Activated CD8-positive, alpha-beta T cell treated with anti-CD3 and anti-CD28 coated beads, Interleukin-2, amount 10 ng/mL, durations not matched to agents 7 days and 5 days (primary cell): Measurements from ENCODE around the gene ACAD11. TPM values are rescaled to one million over a fixed set of nuclear protein-coding genes. Genes with fewer than 3 reads are reported as not detected.

Source experiments
- ATAC-seq: fragments of 150-1000 bp; cut with Tn5 transposase; one replicate; pipeline ENCODE4 v1.10.0; 2021; ENCODE audit warnings: moderate library complexity
- CTCF ChIA-PET: fragments of 350-600 bp; sonication (Branson Sonifier 250); formaldehyde crosslinking; loops from one replicate; lab custom pipeline; 2021; ENCODE audit warnings: antibody characterized with exemption; lab: Charles Lee
- POLR2A ChIA-PET: fragments of 350-600 bp; sonication (Branson Sonifier 250); formaldehyde crosslinking; loops from one replicate; lab custom pipeline; 2021; ENCODE audit warnings: antibody characterized with exemption; lab: Charles Lee
- DNase-seq: peaks from one replicate; pipeline ENCODE4 v3.0.0-alpha.2; 2020
- H3K27ac Mint-ChIP-seq: one replicate; pipeline ENCODE4 v1.8.0; 2021; ENCODE audit warnings: mild to moderate bottlenecking, mixed read lengths
- H3K27me3 Mint-ChIP-seq: one replicate; pipeline ENCODE4 v1.8.0; 2021; ENCODE audit warnings: low read depth, mixed read lengths
- H3K36me3 Mint-ChIP-seq: one replicate; pipeline ENCODE4 v1.8.0; 2021; ENCODE audit warnings: low read depth, mixed read lengths
- H3K4me1 Mint-ChIP-seq: one replicate; pipeline ENCODE4 v1.8.0; 2021; ENCODE audit warnings: low read depth, mixed read lengths
- H3K4me3 Mint-ChIP-seq: one replicate; pipeline ENCODE4 v1.8.0; 2021; ENCODE audit warnings: mild to moderate bottlenecking, mixed read lengths
- H3K9me3 Mint-ChIP-seq: one replicate; pipeline ENCODE4 v1.8.0; 2022; ENCODE audit warnings: mixed read lengths; ENCODE audit not compliant: insufficient read depth
- total RNA-seq, 2 experiments: library from RNA; stranded (reverse); gene quantifications; one replicate each; pipeline ENCODE4 v1.2.3, GENCODE V29; 2021

ACAD11 gene
- total RNA-seq, 2 experiments from 2014 or later, result 11.3 to 13.7 TPM

DNA sequence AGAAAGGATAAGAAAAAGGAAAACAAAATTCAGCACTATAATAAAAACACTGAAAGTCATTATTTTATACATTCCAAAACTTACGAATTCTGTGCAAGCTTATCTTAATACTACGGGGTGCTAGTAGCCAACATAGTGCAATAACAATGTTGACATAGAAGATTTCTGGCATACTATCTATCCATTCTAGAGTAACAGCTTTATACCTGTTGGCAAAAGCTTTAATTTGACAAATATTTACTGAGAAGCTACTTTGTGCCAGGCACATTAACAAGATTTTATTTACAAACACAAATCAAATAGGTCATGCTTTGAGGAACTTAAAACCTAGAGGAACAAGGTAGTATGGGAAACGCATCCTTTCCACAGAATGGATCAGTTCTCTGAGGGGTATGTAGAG, 61.4 kb downstream of the ACAD11 start:
- no peak overlapping the region for H3K4me3 Mint-ChIP-seq
- peaks cover 15% of the 10 kb centered on the region for H3K36me3 Mint-ChIP-seq
- ATAC-seq (no peak), DNase-seq (no peak)
- H3K4me1 Mint-ChIP-seq, result peaks cover 1% of the 10 kb centered on the region
- H3K27me3 Mint-ChIP-seq, result no peaks in the 10 kb centered on the region
- CTCF ChIA-PET, result no interaction called here
- no peaks in the 10 kb centered on the region for H3K9me3 Mint-ChIP-seq
- POLR2A ChIA-PET, result no interaction called here
- H3K27ac Mint-ChIP-seq, result no peak overlapping the region

- ChIA-PET CTCF (no interaction called here), POLR2A (interaction anchor here (0.6 kb wide), 1 partner anchor 110 kb away, joined by 4 read pairs; no protein-coding TSS in a partner anchor)
Observed at GRCh38 chr3:132597660-132598059, 61.9 kb downstream of the ACAD11 start.

GRCh38 chr3:132596816-132597433, 62.7 kb downstream of the ACAD11 start, which contains the start of gene ACKR4:
TSS of gene ACKR4 (plus strand) at chr3:132597270. CDS start at chr3:132600398, 3,128 bp downstream.
- Mint-ChIP-seq H3K9me3 (no peaks in the 10 kb centered on the region), H3K4me3 (no peak within 1 kb of the TSS), H3K4me1 (peaks cover 1% of the 10 kb centered on the region), H3K36me3 (peaks cover 13% of the 10 kb centered on the region), H3K27me3 (no peaks in the 10 kb centered on the region), H3K27ac (no peak within 1 kb of the TSS)
- no peak for ATAC-seq
- ChIA-PET POLR2A (interaction anchor here (0.6 kb wide), 1 partner anchor 111 kb away, joined by 4 read pairs; no protein-coding TSS in a partner anchor), CTCF (no interaction called here)
- no peak for DNase-seq

More at GRCh38 chr3:132597660-132598059, 61.9 kb downstream of the ACAD11 start:
- DNase-seq, result no peak
- no peaks in the 10 kb centered on the region for H3K27me3 Mint-ChIP-seq
- H3K36me3 Mint-ChIP-seq, result peaks cover 13% of the 10 kb centered on the region
- H3K4me1 Mint-ChIP-seq, result peaks cover 1% of the 10 kb centered on the region
- H3K4me3 Mint-ChIP-seq, result no peak overlapping the region
- no peak for ATAC-seq
- no peaks in the 10 kb centered on the region for H3K9me3 Mint-ChIP-seq
- no peak overlapping the region for H3K27ac Mint-ChIP-seq

DNA sequence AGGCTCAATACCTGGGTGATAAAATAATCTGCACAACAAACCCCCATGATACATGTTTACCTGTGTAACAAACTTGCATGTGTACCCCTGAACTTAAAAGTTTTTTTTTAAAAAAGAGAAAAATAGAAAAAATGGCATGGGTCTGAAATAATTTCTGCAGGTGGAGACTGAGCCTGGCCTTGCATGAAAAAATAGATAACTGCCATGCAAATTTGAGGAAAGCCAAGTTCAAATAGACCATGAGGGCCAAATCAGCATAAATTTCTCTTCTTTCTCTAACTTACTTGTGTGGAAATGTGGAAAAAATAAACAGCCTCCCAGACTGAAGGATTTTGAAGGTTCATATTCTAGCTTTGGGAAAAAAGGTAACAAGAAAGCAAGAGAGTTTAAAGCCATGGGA, 63.3 kb downstream of the ACAD11 start:
- H3K9me3 Mint-ChIP-seq, result no peaks in the 10 kb centered on the region
- H3K27ac Mint-ChIP-seq, result no peak overlapping the region
- H3K4me1 Mint-ChIP-seq, result peaks cover 1% of the 10 kb centered on the region
- ChIA-PET CTCF (no interaction called here), POLR2A (no interaction called here)
- no peak for ATAC-seq
- H3K4me3 Mint-ChIP-seq, result no peak overlapping the region
- no peak for DNase-seq
- no peaks in the 10 kb centered on the region for H3K27me3 Mint-ChIP-seq
- peaks cover 13% of the 10 kb centered on the region for H3K36me3 Mint-ChIP-seq

DNA sequence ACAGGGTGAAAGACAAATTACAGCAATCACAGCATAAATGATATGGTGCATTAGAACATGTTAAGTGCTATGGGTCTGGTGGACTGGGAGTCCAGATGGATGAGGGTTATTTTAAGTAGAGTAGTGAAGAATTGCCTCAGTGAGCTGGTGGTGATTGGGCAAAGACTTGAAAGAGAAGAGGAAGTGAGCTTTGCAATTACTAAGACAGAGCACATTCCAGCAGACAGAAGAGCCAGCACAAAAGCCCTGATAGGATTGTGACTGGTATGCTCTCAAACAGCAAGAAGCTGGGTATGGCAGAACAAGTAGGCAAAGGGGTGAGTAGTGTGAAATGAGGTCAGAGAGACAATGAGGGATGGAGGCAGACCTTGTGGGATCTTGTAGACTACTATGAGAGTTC, 64.6 kb downstream of the ACAD11 start:
- Mint-ChIP-seq H3K9me3 (no peaks in the 10 kb centered on the region), H3K27ac (no peak overlapping the region)
- CTCF ChIA-PET, result no interaction called here

GRCh38 chr3:132594498-132594897, 65.1 kb downstream of the ACAD11 start:
- ATAC-seq (no peak), DNase-seq (no peak)
- peaks cover 18% of the 10 kb centered on the region for H3K36me3 Mint-ChIP-seq
- H3K4me3 Mint-ChIP-seq, result no peak overlapping the region
- H3K27ac Mint-ChIP-seq, result no peak overlapping the region
- H3K4me1 Mint-ChIP-seq, result peaks cover 1% of the 10 kb centered on the region
- CTCF ChIA-PET, result interaction anchor here (0.9 kb wide), 1 partner anchor 58 kb away, joined by 4 read pairs; no protein-coding TSS in a partner anchor
- H3K9me3 Mint-ChIP-seq, result no peaks in the 10 kb centered on the region
- H3K27me3 Mint-ChIP-seq, result no peaks in the 10 kb centered on the region
- POLR2A ChIA-PET, result no interaction called here

More for the DNA sequence above, 64.6 kb downstream of the ACAD11 start:
- Mint-ChIP-seq H3K4me3 (no peak overlapping the region), H3K36me3 (peaks cover 17% of the 10 kb centered on the region), H3K27me3 (no peaks in the 10 kb centered on the region), H3K4me1 (peaks cover 1% of the 10 kb centered on the region)
- POLR2A ChIA-PET, result no interaction called here
- DNase-seq (no peak), ATAC-seq (no peak)

GRCh38 chr3:132593947-132594323, 65.7 kb downstream of the ACAD11 start:
- no peak for ATAC-seq
- peaks cover 1% of the 10 kb centered on the region for H3K4me1 Mint-ChIP-seq
- no peak overlapping the region for H3K4me3 Mint-ChIP-seq
- no peak overlapping the region for H3K27ac Mint-ChIP-seq
- POLR2A ChIA-PET, result interaction anchor here (0.6 kb wide), 1 partner anchor 856 kb away, joined by 6 read pairs; no protein-coding TSS in a partner anchor
- no peaks in the 10 kb centered on the region for H3K9me3 Mint-ChIP-seq
- peaks cover 19% of the 10 kb centered on the region for H3K36me3 Mint-ChIP-seq
- CTCF ChIA-PET, result interaction anchor here (0.9 kb wide), 1 partner anchor 57 kb away, joined by 4 read pairs; no protein-coding TSS in a partner anchor
- no peak for DNase-seq
- no peaks in the 10 kb centered on the region for H3K27me3 Mint-ChIP-seq

GRCh38 chr3:132593241-132593946, 66.2 kb downstream of the ACAD11 start:
- Mint-ChIP-seq H3K9me3 (no peaks in the 10 kb centered on the region), H3K4me1 (peaks cover 1% of the 10 kb centered on the region), H3K4me3 (no peak overlapping the region), H3K27me3 (no peaks in the 10 kb centered on the region), H3K27ac (no peak overlapping the region), H3K36me3 (peaks cover 15% of the 10 kb centered on the region)
- DNase-seq (no peak), ATAC-seq (no peak)
- CTCF ChIA-PET, result interaction anchor here (0.8 kb wide), 1 partner anchor 57 kb away, joined by 3 read pairs; no protein-coding TSS in a partner anchor
- POLR2A ChIA-PET, result interaction anchor here (0.6 kb wide), 1 partner anchor 855 kb away, joined by 6 read pairs; no protein-coding TSS in a partner anchor

DNA sequence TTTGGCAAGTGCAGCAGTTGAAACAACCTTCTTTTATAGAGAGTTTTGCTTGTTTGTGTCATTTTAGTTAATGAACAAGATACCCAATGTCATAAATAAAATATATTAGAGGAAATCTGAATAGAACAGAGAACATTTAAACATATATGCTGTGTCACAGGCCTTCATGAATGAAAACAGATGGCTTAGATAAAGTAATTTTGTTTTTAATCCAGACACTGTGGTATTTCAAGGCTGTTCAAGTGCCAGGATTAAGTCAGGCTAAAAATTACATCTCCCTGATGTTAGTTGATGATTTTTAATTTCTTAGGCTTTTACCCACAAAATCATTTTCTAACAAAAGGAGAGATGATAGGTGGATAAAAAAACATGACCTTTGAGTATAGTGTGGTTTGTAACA, 67.4 kb downstream of the ACAD11 start:
- ATAC-seq (no peak), DNase-seq (no peak)
- no peak overlapping the region for H3K4me3 Mint-ChIP-seq
- H3K9me3 Mint-ChIP-seq, result no peaks in the 10 kb centered on the region
- no peak overlapping the region for H3K27ac Mint-ChIP-seq
- H3K27me3 Mint-ChIP-seq, result no peaks in the 10 kb centered on the region
- POLR2A ChIA-PET, result no interaction called here
- H3K4me1 Mint-ChIP-seq, result peaks cover 1% of the 10 kb centered on the region
- peaks cover 15% of the 10 kb centered on the region for H3K36me3 Mint-ChIP-seq
- CTCF ChIA-PET, result no interaction called here

DNA sequence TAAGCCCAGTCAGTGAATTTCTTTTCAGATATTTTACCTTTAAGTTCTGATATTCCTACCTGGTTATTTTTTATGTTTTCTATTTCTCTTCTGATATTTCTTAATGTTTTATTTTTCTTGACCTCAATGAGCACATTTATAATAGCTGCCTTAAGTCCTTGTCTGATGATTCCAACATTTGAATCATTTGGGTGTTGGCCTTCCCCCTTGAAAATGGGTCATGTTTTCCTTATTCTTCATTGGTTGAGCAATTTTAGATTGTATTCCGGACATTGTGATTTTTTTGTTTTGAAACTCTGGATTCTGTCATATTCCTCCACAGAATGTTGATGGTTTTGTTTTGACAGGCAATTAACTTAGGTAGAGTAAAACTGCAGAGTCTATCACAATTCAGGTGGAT, 72.2 kb downstream of the ACAD11 start:
- Mint-ChIP-seq H3K36me3 (peaks cover 12% of the 10 kb centered on the region), H3K4me1 (no peaks in the 10 kb centered on the region), H3K4me3 (no peak overlapping the region), H3K9me3 (no peaks in the 10 kb centered on the region), H3K27ac (no peak overlapping the region), H3K27me3 (no peaks in the 10 kb centered on the region)
- no peak for DNase-seq
- POLR2A ChIA-PET, result no interaction called here
- ATAC-seq, result no peak
- CTCF ChIA-PET, result no interaction called here

DNA sequence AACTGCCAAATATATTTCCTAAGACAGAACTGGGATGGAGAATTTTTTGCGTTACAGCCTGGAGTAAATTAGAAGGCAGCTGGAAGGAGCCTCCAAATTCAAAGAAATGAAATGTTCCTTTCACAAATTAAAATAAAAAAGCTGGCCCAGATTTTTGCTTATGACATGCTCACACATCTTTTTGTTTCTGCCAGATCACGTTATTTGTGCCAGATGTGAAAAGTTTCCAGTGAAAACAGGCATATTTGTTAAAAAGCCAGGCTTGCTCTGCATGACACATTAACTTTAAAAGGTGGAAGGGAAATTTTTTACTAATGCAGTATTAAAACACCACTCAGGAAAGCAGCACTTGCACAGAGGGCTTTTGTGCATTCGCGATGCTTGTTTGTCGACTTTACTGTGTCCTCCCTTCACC, 85.8 kb downstream of the ACAD11 start:
- ATAC-seq, result no peak
- Mint-ChIP-seq H3K27ac (no peak overlapping the region), H3K27me3 (no peaks in the 10 kb centered on the region), H3K4me1 (no peaks in the 10 kb centered on the region), H3K4me3 (no peak overlapping the region), H3K36me3 (peaks cover 17% of the 10 kb centered on the region), H3K9me3 (no peaks in the 10 kb centered on the region)
- ChIA-PET CTCF (no interaction called here), POLR2A (no interaction called here)
- DNase-seq, result no peak

GRCh38 chr3:132570016-132570415, 89.6 kb downstream of the ACAD11 start:
- ATAC-seq (no peak), DNase-seq (no peak)
- Mint-ChIP-seq H3K27ac (no peak overlapping the region), H3K36me3 (peaks cover 15% of the 10 kb centered on the region), H3K27me3 (no peaks in the 10 kb centered on the region), H3K4me3 (no peak overlapping the region), H3K4me1 (no peaks in the 10 kb centered on the region), H3K9me3 (no peaks in the 10 kb centered on the region)
- ChIA-PET POLR2A (no interaction called here), CTCF (interaction anchor here (1.2 to 1.6 kb wide), 2 partner anchors 33 to 34 kb away, joined by 3 to 4 read pairs; no protein-coding TSS in a partner anchor)
